SU-DHL-6 (cell line): ENCODE data around the gene PDZD4.

ENCODE experiments used
- H2AFZ ChIP-seq: fragments of 200-600 bp; sonication (generic); 2 replicates; pipeline ENCODE4 v1.6.1; 2014; ENCODE audit warnings: low read depth, mild to moderate bottlenecking, moderate library complexity, mixed read lengths, antibody characterized with exemption, low read length; ENCODE audit not compliant: severe bottlenecking
- H3F3A ChIP-seq: fragments of 200-600 bp; shearing (Covaris generic); 2 replicates; pipeline ENCODE4 v1.6.0; 2016; ENCODE audit warnings: antibody characterized with exemption, mild to moderate bottlenecking; ENCODE audit not compliant: insufficient read depth
- H3K27ac ChIP-seq: fragments of 200-600 bp; sonication (generic); 2 replicates; pipeline ENCODE4 v1.5.1; 2016; ENCODE audit warnings: low read depth, mild to moderate bottlenecking, low read length, moderate library complexity, mixed read lengths
- H3K27me3 ChIP-seq: fragments of 200-600 bp; sonication (generic), shearing (Covaris generic); 2 replicates; pipeline ENCODE4 v1.6.0; 2014; ENCODE audit warnings: mild to moderate bottlenecking, low read length
- H3K36me3 ChIP-seq: fragments of 200-600 bp; sonication (generic); 2 replicates; pipeline ENCODE4 v1.6.1; 2014; ENCODE audit warnings: mild to moderate bottlenecking, low read length, mixed read lengths
- H3K4me2 ChIP-seq: fragments of 300-600, 200-600 bp; shearing (Covaris generic), sonication (generic); 2 replicates; pipeline ENCODE4 v1.6.0; 2014; ENCODE audit warnings: low read length, low read depth, mild to moderate bottlenecking; ENCODE audit not compliant: poor library complexity, severe bottlenecking
- H3K4me3 ChIP-seq: fragments of 200-600 bp; sonication (generic); 2 replicates; pipeline ENCODE4 v1.5.1; 2014; ENCODE audit warnings: antibody characterized with exemption, low read length, mild to moderate bottlenecking, mixed read lengths; ENCODE audit not compliant: insufficient read depth, poor library complexity, severe bottlenecking
- H3K79me2 ChIP-seq: fragments of 200-600 bp; sonication (generic); 2 replicates; pipeline ENCODE4 v1.6.1; 2014; ENCODE audit warnings: mild to moderate bottlenecking, low read length, moderate library complexity; ENCODE audit not compliant: insufficient read depth
- H3K9ac ChIP-seq: fragments of 200-600 bp; sonication (generic); 2 replicates; pipeline ENCODE4 v1.7.0; 2014; ENCODE audit warnings: mild to moderate bottlenecking, low read length
- H3K9me2 ChIP-seq: fragments of 200-600 bp; sonication (generic); replicated peaks from 2 replicates; pipeline ENCODE4 v1.6.1; 2014; ENCODE audit warnings: low read length; ENCODE audit not compliant: insufficient read depth
- H3K9me3 ChIP-seq: fragments of 200-600 bp; sonication (generic); 2 replicates; pipeline ENCODE4 v1.6.1; 2014; ENCODE audit warnings: low read length, mixed read lengths; ENCODE audit not compliant: insufficient read depth
- H4K20me1 ChIP-seq: fragments of 200-600 bp; sonication (generic); 2 replicates; pipeline ENCODE4 v1.6.1; 2014; ENCODE audit warnings: low read depth, mild to moderate bottlenecking, antibody characterized with exemption, low read length, moderate library complexity, mixed read lengths
- CTCF ChIP-seq: fragments of 200-600 bp; sonication (generic); IDR thresholded peaks from one replicate; pipeline ENCODE4 v1.5.1; 2017; ENCODE audit warnings: antibody characterized with exemption, mild to moderate bottlenecking, low read length, moderate library complexity; ENCODE audit not compliant: insufficient read depth, poor library complexity, severe bottlenecking
- EZH2phosphoT487 ChIP-seq: fragments of 200-600 bp; sonication (generic), shearing (Covaris generic); conservative IDR thresholded peaks from 2 replicates; pipeline ENCODE4 v1.6.1; 2018; ENCODE audit warnings: mild to moderate bottlenecking, antibody characterized with exemption, low read length, moderate library complexity, mixed read lengths

Gene PDZD4

DNA sequence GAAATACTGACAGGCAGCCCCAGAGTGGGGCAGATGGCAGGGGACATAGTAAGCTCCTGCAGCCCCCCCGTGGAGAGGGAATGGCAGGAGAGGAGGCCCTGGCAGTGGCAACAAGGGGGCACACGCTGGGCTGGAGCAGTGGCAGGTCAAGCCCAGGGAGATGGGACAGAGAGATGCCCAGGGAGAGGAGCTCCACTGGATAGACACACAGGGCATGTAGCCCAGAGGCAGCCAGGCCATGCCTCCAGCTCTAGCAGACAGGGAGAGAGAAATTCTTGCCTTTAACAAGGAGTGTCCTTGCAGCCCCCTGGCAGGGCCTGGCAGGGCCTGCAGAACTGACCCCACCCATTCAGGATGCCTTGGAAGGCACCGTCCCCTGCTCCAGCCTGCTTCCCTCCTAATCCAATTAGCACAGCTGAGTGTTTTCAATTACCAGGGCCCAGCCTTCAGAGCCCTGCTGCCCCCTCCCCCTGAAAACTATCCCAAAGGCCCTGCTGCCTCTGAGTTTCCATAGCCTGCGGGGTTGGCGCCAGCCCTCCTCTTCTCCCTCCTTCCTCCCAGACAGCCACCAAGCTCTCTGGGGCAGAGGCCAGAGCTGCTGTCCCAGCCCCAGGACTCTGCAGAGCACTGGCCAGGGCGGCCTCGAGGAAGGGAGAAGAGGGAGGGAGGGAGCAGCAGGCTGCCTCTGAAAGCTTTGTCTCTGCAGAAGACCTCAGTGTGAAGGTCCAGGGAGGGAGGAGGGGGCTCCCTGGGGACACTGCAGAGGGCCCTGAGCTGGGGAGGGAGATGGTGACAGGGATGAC is 43.1 kb upstream of the PDZD4 start:
- no peak overlapping the region for H3K9ac ChIP-seq
- no peak overlapping the region for H3K27ac ChIP-seq
- no peak overlapping the region for H2AFZ ChIP-seq
- H4K20me1 ChIP-seq = no peaks in the 10 kb centered on the region
- H3K27me3 ChIP-seq = no peaks in the 10 kb centered on the region
- no peak overlapping the region for H3K4me3 ChIP-seq
- no peaks in the 10 kb centered on the region for H3F3A ChIP-seq
- no peak overlapping the region for H3K4me2 ChIP-seq
- no peaks in the 10 kb centered on the region for H3K36me3 ChIP-seq
- no peaks in the 10 kb centered on the region for H3K9me2 ChIP-seq
- no peak for TF ChIP-seq CTCF
- TF ChIP-seq EZH2phosphoT487 = no peak
- H3K9me3 ChIP-seq = no peaks in the 10 kb centered on the region
- H3K79me2 ChIP-seq = no peaks in the 10 kb centered on the region

DNA sequence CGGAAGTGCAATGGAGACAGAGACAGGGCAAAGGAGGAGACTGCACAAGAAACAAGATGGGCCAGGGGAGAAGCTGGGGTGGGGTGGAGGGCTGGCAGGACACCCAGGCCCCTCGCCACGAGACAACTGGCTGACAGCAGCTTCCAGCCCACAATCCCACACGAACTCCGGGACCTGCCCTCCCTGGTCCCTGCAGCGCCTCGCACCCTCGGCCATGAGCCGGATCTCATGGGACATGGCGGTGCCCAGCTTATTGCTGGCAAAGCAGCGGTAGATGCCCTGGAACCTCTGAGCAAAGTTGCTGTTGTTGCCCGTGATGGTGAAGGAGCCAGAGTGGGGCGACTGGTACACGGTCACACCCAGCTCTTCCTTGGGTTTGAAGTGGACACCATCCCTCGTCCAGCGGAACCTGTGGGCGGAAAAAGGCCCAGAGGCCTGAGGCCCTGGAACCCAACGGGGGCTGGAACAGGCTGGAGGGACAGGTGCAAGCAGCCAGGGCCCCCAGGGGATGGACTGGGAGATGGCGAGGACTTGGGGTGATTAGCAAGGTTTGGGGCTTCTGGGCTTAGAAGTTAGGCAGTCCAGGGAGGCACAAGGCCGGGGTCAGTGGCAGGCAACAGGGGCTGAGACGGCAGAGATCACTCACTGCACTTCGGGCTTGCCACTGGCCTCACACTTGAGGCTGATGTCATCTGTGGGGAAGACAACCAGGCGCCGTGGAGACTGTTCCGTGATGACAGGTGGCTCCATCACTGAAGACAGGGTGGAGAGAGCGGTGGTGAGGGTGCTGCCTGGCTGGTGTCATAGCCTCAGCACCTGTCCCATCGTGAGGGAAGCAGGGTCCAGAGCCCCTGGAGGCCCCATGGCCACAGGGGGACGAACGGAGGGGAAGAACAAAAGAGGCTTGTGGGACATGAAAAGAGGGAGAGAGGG is 41.9 kb upstream of the PDZD4 start:
- H3K9me2 ChIP-seq = no peaks in the 10 kb centered on the region
- no peaks in the 10 kb centered on the region for H3K36me3 ChIP-seq
- H3K79me2 ChIP-seq = no peaks in the 10 kb centered on the region
- no peak overlapping the region for H2AFZ ChIP-seq
- no peaks in the 10 kb centered on the region for H4K20me1 ChIP-seq
- no peak overlapping the region for H3K27ac ChIP-seq
- TF ChIP-seq CTCF = no peak
- TF ChIP-seq EZH2phosphoT487 = no peak
- no peak overlapping the region for H3K9ac ChIP-seq
- no peak overlapping the region for H3K4me2 ChIP-seq
- H3K9me3 ChIP-seq = no peaks in the 10 kb centered on the region
- H3F3A ChIP-seq = no peaks in the 10 kb centered on the region
- H3K27me3 ChIP-seq = no peaks in the 10 kb centered on the region
- H3K4me3 ChIP-seq = no peak overlapping the region

DNA sequence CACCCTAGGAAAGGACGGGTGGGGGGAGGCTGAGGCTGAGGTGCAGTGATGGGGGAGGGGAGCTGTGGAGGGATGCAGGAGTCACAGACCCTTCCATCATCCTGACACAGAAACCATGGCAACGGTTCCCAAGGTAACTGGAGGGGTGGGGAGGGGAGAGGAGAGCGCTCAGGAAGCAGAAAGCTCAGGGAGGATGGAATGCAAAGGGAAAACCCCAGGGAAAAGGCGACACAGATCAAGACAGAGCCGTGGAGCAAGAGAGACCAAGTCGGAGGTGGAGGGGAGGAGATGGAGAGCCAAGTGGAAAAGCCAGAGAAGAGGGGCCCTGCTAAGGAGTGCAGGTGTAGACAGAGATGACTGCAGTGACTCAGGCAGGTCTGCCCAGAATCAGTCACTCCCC is 41.1 kb upstream of the PDZD4 start:
- no peak overlapping the region for H3K4me2 ChIP-seq
- H3K9me3 ChIP-seq = no peaks in the 10 kb centered on the region
- TF ChIP-seq CTCF = no peak
- TF ChIP-seq EZH2phosphoT487 = no peak
- H3K79me2 ChIP-seq = no peaks in the 10 kb centered on the region
- H4K20me1 ChIP-seq = no peaks in the 10 kb centered on the region
- no peaks in the 10 kb centered on the region for H3K9me2 ChIP-seq
- H3F3A ChIP-seq = no peaks in the 10 kb centered on the region
- H2AFZ ChIP-seq = no peak overlapping the region
- H3K27me3 ChIP-seq = no peaks in the 10 kb centered on the region
- H3K27ac ChIP-seq = no peak overlapping the region
- H3K9ac ChIP-seq = no peak overlapping the region
- H3K36me3 ChIP-seq = no peaks in the 10 kb centered on the region
- H3K4me3 ChIP-seq = no peak overlapping the region
